Activated CD8-positive, alpha-beta memory T cell treated with anti-CD3 and anti-CD28 coated beads for 24 hours (primary cell): ENCODE measurements around the gene GABRD.
"Not testable (repeated sequence)": the region's sequence is repeated elsewhere in the genome, so short reads cannot be mapped to it uniquely, and the experiment has no call there.

Experiments used
- DNase-seq: peaks from one replicate; pipeline ENCODE4 v3.0.0-alpha.2; 2020

GABRD gene

DNA sequence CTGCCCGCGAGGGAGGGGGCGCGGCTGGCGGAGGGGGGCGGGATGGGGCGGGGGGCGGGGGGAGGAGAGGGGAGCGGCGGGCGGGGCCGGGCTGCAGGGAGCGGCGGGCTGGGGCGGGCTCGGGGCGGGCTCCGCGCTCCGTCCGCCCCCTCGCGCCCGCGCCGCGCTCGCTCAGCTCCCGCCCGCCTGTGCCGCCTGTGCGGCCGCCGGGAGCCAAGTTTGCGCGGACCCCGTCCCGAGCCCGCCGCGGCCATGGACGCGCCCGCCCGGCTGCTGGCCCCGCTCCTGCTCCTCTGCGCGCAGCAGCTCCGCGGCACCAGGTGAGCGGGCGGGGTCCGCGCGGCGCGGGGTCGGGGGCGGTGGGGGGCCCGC lies at the start of gene GABRD:
GABRD (plus strand) TSS at position 174 of the 372 bp plus-strand sequence; CDS start at position 253, 79 bp downstream.
- DNase-seq: no peak

GRCh38 chr1:1969505-1969900 lies 49.6 kb upstream of the GABRD start:
- no peak for DNase-seq

GRCh38 chr1:1969953-1970716 lies 49.0 kb upstream of the GABRD start:
- no peak for DNase-seq

DNA sequence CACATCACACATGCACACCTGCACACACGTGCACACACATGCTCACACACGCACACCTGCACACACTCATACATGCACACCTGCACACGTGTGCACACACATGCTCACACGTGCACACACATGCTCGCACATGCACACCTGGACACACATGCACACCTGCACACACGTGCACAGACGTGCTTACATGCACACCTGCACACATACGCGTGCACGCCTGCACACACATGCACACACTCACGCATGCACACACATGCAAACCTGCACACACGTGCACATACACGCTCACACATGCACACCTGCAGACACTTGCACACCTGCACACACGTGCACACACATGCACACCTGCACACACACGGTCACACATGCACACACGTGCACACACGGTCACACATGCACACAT lies 48.1 kb upstream of the GABRD start:
- no peak for DNase-seq

- DNase-seq: no peak
Observed at GRCh38 chr1:1971688-1972087, 47.5 kb upstream of the GABRD start.

- no peak for DNase-seq
Observed at GRCh38 chr1:1972976-1973715, 46.0 kb upstream of the GABRD start.

DNA sequence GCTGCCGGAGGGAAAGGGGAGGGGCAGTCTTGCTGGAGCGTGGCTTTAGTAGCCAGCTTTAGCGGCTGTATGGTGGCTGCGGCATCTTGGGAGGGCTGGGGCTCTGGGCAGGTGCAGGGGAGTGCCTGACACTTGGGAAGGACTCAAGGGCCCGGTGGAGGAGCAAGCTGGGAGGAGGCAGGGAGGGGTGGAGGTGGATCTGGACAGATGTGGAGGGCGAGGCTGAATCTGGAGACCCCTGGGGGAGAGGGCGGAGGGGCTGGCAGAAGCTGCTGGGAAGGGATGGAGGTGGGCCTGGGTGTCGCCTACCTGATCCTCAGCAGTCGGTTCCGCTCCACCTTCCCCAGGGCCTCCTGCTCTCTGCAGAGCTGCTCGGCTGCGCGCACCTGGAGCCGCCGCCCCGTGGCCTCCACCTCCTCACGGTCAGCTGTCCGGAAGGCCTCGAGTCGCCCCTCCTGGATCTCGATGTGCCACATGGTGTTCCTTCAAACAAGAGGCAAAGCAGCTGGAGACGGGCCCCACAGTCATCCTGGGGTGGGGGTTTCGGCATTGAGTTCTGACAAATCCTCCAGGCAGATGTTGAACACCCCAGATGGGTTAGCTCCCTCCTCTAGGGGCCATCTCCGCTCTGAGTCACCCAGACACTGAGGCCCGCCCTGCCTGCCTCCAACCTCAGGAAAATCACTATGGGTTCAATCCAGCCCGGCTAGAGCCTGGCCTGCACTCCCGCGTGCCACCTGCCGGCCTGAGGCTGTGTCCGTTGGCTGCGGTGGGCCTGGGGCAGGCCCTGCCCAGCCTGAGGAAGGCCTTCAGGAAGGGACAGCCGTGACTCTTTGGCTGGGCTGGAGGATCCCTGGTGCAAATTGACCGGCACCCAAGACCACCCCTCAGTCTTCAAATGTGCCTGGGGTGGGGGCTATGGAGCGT lies 45.2 kb upstream of the GABRD start:
- no peak for DNase-seq

- no peak for DNase-seq
Observed at GRCh38 chr1:1974834-1975233, 44.3 kb upstream of the GABRD start.

DNA sequence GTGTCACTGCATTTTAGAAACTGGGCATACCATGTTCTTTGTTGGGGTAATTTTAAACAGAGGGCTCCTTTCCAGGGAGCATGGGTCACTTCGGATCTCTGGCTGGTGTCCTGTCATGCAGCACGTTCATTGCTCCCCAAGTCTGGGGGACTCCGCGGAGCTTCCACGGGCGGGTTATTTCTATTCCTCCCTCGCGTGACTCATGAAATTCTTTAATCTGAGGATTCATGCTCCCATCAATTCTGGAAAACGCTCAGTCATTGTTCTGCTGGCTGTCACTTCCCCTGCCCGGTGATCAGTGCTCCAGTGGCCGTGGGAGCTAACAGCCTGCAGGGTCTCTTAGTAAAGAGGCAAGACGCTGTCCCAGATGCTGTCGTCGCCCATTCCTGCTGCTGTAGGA lies 43.6 kb upstream of the GABRD start:
- no peak for DNase-seq

DNA sequence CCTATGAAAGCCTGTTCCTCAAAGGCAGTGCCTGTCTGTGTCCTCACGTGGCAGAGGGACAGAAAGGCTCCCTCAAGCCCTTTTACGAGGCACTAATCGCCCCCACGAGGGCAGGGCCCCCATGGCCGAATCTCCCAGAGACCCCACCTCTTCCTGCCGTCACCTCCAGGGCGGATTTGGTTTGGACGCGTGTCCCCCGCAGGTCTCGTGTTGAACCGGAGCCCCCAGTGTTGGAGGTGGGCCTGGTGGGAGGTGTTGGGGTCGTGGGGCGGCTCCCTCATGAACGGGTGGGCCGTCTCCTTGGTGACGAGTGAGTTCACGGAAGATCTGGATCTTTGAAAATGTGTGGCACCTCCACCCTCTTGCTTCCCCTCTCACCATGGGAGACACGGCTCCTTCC lies 43.1 kb upstream of the GABRD start:
- no peak for DNase-seq

DNA sequence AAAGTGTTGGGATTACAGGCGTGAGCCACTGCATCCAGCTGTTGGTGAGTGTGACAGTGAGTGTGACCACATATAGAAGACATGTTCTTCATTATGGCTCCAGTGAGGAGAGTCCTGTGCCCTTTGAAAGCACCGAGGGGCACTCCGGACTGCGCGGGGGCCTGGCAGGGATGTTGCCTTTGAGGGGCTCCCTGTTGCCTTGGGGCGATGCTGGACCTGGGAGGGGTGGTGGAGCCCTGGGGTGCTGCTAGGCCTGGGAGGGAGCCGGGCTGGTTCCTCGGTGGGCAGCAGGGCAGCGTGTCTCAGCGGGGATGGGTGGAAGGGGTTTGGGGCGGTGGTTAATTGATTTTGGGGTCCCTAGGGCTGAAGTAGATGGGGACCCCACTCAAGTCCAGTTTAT lies 41.0 kb upstream of the GABRD start:
- no peak for DNase-seq

- not testable (repeated sequence) for DNase-seq
Observed at GRCh38 chr1:1978690-1979481, 40.3 kb upstream of the GABRD start.

- no peak for DNase-seq
Observed at GRCh38 chr1:1979482-1980165, 39.5 kb upstream of the GABRD start.

- no peak for DNase-seq
Observed at GRCh38 chr1:1980467-1981141, 38.5 kb upstream of the GABRD start.

DNA sequence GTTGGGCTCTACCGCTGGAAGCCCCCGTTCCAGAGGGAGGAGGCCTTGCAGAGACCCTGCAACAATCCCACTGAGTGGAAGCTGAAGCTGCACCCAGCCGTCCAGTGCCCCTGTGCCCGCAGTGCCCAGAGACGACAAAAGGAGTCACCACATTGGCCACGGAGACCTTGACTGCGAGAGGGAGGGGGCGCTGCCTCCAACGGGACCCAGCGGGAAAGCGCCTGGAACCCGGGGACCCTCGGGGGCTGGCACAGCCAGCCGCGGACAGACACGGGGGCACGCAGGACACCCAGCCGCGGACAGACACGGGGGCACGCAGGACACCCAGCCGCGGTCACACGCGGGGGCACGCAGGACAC lies 38.0 kb upstream of the GABRD start:
- DNase-seq: no peak

GRCh38 chr1:1981631-1982327 lies 37.4 kb upstream of the GABRD start:
- DNase-seq: not testable (repeated sequence)

- no peak for DNase-seq
Observed at GRCh38 chr1:1982379-1983232, 36.5 kb upstream of the GABRD start.

GRCh38 chr1:1984560-1985070 lies 34.5 kb upstream of the GABRD start:
- DNase-seq: no peak

GRCh38 chr1:1985375-1986050 lies 33.6 kb upstream of the GABRD start:
- DNase-seq: no peak
